HG03558 (cell line): ENCODE results near the gene MAD1L1.

Source experiments
- ATAC-seq: cut with Tn5 transposase; IDR thresholded peaks from one replicate; pipeline ENCODE4 v1.9.1; 2021; ENCODE audit warnings: moderate number of reproducible peaks; ENCODE audit not compliant: unreplicated experiment; ENCODE audit errors: extremely low read depth

MAD1L1 gene

DNA sequence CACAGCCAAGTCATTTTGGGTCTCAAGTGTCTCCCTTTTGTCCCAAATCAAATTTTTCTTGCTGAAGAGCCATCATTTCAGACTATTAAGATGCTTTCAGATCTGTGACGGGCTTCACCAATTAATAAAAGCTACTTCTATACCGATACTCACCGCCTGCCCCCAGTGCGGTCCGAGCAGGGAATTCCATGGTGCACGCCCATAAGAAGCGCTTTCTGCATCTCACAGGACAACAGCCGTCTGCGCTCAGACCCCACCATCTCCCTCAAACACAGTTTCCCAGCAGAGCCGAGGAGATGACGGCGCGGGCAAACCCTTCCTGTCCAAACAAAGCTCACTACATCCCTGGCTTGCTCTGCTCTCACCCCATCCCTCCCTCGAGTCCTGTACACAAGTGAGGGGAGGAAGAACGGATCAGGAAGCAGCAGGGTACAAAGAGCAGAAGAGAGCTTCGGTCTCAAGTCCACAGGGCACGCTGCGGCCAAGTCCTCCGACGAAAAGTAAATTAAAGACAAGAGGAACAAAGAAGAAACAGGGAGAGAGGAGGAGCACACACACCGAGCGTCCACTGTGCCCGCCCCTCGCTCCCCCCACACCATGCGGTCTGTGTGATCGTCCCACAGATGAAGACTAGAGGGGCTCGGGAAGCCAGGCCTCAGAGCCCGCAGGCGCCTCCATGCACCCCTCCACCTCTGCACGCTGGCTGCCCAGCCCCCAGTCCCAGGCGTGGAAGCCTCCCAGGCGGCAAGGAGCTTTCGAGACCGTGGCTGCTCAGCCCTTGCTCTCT lies 121.9 kb downstream of the MAD1L1 start:
- ATAC-seq, result no peak

DNA sequence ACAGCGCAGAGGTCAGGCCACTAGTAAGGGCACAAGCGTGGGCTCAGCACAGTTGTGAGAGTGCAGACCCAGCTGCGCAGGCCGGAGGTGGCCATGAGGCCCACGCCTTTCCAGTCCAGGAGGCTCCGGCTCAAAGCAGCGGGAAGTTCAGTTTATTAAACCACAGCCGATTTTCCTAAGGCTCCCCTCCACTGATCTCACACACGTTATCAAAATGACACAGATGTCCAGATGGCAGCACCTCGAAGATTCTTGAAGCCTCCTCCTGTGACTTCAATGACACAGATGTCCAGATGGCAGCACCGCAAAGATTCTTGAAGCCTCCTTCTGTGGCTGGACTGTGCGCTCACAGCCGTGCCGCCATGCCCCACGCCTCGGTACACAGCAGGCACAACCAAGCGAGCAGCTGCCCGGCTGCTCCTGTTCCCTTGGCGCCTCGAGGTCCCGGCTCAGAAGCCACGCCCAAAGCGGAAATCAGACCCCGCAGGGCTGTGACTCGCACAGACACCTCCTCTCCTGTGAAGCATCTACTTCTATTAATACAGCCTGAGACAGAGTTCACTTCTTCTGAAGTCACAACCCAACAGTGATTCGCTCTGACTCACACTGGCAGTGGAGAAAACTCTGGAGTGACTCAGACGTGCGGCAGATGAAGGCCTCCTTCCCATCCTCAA lies 122.7 kb downstream of the MAD1L1 start:
- ATAC-seq, result no peak

DNA sequence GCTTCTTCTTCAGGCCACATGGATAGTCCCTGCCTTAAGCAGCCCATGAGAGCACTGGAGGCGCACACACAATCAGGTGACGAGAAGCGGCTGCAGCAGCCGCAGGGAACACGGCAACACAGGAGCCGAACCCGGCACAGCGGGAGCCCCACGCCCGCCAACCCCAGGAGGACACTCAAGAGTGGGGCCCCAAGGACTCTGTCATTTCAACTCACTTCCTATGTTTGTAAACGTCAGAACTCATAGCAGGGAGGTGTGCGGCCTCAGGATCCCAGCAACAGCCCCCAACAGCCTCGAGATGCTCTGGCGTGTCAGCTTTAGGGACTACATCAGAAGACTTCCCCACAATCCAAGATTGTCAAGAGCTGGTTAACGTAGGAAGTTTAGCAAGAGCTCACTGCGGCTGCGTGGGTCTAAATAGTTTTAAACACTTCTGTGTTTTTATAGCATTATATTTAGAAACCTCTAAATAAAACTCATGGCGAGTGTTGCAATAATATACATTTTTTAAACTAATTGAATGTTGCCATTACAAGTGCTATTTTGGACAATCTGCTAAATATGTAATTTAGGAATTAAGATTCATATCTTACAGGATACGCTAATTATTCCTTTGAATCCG lies 123.4 kb downstream of the MAD1L1 start:
- ATAC-seq, result no peak

GRCh38 chr7:2108501-2109250 lies 124.1 kb downstream of the MAD1L1 start:
- ATAC-seq, result no peak

DNA sequence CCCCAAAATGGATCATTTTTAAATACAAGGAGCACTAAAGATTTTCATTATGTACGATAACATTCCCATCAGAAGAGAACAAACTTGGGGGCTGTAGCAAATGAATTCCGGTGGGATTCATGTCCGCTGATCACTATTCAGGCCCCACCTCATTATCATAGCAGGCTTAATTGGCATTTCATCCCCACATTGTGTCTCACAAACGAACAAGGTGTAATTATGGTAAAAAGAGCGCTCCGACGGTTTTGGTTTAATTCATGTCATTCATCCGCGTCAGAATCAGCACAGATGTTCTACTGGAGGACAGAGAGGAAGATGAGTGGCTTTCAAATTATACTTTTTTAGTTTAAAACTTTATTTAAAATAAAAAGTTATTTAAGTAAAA lies 124.7 kb downstream of the MAD1L1 start:
- ATAC-seq, result no peak

DNA sequence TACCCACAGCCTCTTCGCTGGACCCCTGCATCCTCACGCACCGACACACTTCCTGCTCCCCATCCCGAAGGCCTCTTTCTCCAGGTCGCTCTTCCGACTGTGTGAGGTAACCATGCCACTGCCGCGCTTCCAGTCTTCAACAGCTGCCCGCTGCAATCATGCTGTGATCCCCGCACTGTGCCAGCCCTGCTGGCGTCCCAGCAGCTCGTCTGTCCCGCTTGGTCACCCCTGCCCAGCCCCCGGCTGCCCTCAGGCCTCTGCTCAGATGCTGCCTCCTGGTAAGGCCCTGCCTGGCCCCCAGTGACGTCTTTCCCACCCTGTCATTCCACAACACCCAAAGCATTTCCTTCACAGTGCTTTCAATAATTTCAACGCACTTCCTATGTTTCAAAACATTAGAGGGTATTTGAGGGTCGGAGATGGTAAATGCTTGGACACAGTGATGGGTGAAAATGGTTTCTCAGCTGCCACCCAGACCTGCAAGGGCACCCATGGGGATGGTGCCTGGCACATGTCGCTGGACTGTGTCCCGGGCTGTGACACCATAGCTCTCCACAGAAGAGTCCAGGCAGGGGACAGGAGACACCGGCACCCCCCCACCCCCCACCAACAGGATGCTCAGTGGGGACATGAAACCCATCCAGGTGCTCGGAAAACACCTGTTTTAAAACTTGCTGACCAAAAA lies 125.2 kb downstream of the MAD1L1 start:
- ATAC-seq, result no peak

- no peak for ATAC-seq
Measured at GRCh38 chr7:2106924-2107323, 125.8 kb downstream of the MAD1L1 start.

- no peak for ATAC-seq
Measured at GRCh38 chr7:2106440-2106839, 126.3 kb downstream of the MAD1L1 start.

- no peak for ATAC-seq
Measured at GRCh38 chr7:2105917-2106316, 126.8 kb downstream of the MAD1L1 start.

DNA sequence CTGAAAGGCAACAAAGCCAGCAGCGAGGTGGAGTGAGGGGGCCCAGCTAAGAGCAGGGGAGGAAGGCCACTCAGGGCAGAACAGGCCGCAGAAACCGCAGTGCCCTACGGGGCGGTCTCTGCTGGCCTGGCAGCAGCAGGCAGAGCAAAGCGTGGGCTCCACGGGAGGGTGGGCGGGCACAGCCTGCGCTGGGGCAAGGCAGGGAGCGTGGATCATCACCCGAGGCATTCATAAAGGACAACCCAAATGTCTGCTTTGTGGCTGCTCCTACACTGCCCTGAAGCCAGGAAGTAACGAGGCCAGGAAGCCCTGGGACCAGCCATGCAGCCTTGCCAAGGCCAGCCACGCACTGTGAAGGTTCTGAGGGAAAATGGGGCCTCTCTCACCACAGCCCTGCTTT lies 127.5 kb downstream of the MAD1L1 start:
- no peak for ATAC-seq

GRCh38 chr7:2104716-2105115 lies 128.0 kb downstream of the MAD1L1 start:
- no peak for ATAC-seq

- ATAC-seq, result no peak
Measured at GRCh38 chr7:2104107-2104710, 128.5 kb downstream of the MAD1L1 start.

DNA sequence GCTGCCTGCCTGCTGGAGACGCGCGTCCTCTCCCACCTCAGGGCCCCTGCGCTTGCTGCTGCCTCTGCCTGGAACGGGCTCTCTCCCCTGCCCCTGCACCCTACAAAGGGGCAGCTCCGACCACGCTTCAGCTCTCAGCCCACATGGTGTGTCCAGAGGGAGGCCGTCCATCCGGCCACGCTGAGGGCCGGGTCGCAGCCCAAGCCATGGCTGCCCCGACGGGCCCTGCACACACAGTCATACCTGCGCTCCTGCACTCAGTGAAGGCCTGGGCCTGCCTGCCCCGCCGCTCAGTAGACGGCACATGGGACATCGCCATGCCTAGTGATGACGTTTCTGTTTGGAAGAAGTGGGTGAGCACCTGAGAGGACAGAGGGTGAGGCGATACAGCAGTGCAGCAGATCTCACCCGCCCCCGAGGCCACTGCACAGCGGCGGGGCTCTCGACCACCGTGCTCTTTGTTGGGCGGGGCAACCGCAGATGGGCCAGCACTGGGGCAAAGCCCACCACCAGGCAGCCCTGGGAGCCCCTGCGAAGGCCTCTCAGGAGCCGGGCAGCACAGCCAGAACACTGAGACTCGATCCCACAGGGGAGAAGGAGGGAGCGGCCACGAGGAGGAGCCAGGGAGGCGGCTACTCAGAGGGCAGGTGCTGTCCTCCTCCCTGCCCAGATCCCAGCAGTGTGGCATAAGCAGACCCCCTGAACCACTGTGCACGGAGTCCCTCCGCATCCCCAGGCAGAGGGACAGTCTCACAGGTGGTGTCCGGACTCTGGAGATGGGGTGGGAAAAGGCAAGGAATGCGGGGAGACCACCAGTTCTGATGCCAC lies 129.5 kb downstream of the MAD1L1 start:
- no peak for ATAC-seq

GRCh38 chr7:2102375-2102723 lies 130.4 kb downstream of the MAD1L1 start:
- ATAC-seq, result no peak

GRCh38 chr7:2101630-2102374 lies 130.9 kb downstream of the MAD1L1 start:
- no peak for ATAC-seq

GRCh38 chr7:2100278-2101208 lies 132.2 kb downstream of the MAD1L1 start:
- ATAC-seq, result no peak
